SW480 (cell line): Measurements from ENCODE around the gene C11orf98.
A peak's percentile ranks its signal among the peaks of the same experiment; 100 is the strongest.
"Not testable (repeated sequence)": the region's sequence is repeated elsewhere in the genome, so short reads cannot be mapped to it uniquely, and the experiment has no call there.

Source experiments
- DNase-seq: peaks from one replicate; pipeline ENCODE4 v3.0.0-alpha.2; 2016; ENCODE audit warnings: low spot score

The C11orf98 gene

GRCh38 chr11:62682518-62682917, 17.5 kb upstream of the C11orf98 start:
- DNase-seq: no peak

GRCh38 chr11:62680825-62681240, 15.8 kb upstream of the C11orf98 start:
- peak; percentile 75 for DNase-seq

GRCh38 chr11:62678770-62679696, 14.0 kb upstream of the C11orf98 start, which contains the start of gene UBXN1:
UBXN1 (minus strand) TSS chr11:62679073; CDS start chr11:62678923, 150 bp downstream.
- DNase-seq: peak; percentile 91

GRCh38 chr11:62678433-62678769, 13.4 kb upstream of the C11orf98 start:
- DNase-seq: no peak

GRCh38 chr11:62677714-62678113, 12.7 kb upstream of the C11orf98 start:
- DNase-seq: no peak

- DNase-seq: no peak
Measured at GRCh38 chr11:62677156-62677555, 12.1 kb upstream of the C11orf98 start.

GRCh38 chr11:62676698-62677097, 11.7 kb upstream of the C11orf98 start:
- DNase-seq: no peak

- DNase-seq: not testable (repeated sequence)
Measured at GRCh38 chr11:62675415-62675814, 10.4 kb upstream of the C11orf98 start.

GRCh38 chr11:62673196-62673525, 8.2 kb upstream of the C11orf98 start:
- DNase-seq: no peak

- peak; percentile 94 for DNase-seq
Measured at GRCh38 chr11:62671608-62672389, 6.8 kb upstream of the C11orf98 start, which contains the start of the genes LBHD1 and UQCC3. LBHD1 (minus strand) TSS chr11:62672267; CDS start chr11:62670031, 2,236 bp downstream. UQCC3 (plus strand) TSS chr11:62671673; CDS start chr11:62671746, 73 bp downstream.

GRCh38 chr11:62671236-62671607, 6.2 kb upstream of the C11orf98 start:
- peak; percentile 74 for DNase-seq

GRCh38 chr11:62669420-62670161, 4.6 kb upstream of the C11orf98 start:
- no peak for DNase-seq

GRCh38 chr11:62667460-62667859, 2.5 kb upstream of the C11orf98 start:
- no peak for DNase-seq

GRCh38 chr11:62666259-62666926, 1.4 kb upstream of the C11orf98 start:
- DNase-seq: no peak

- peak; percentile 53 for DNase-seq
Measured at GRCh38 chr11:62665599-62666258, 719 bp upstream of the C11orf98 start.

GRCh38 chr11:62664405-62665074, 470 bp downstream of the C11orf98 start:
- DNase-seq: peak; percentile 78

GRCh38 chr11:62656796-62657429, 8.1 kb downstream of the C11orf98 start:
- no peak for DNase-seq

GRCh38 chr11:62654297-62654696, 10.7 kb downstream of the C11orf98 start:
- no peak for DNase-seq

GRCh38 chr11:62652161-62653006, 12.6 kb downstream of the C11orf98 start:
- no peak for DNase-seq
